Kidney (tissue), 14 donors: ENCODE results near the gene RPAP2. TPM values are rescaled to one million over a fixed set of nuclear protein-coding genes. Genes with fewer than 3 reads are reported as not detected.

ENCODE experiments used
- DNase-seq, 5 donors: peaks; one replicate each; pipeline ENCODE4 v3.0.0-alpha.2; 2013 to 2020
- FAIRE-seq: peaks from 2 replicates; lab custom pipeline; 2012; peaks lifted over from hg19 to GRCh38; lab: Jason Lieb, UNC
- H3K27ac ChIP-seq, 2 donors: one replicate each; pipeline ENCODE4 v1.7.0; 2013; ENCODE audit warnings: low read depth in 2 of 2, low read length in 2 of 2, inconsistent platforms in 1 of 2
- H3K27me3 ChIP-seq: one replicate; pipeline ENCODE4 v1.7.1; 2013; ENCODE audit warnings: low read length, inconsistent platforms; ENCODE audit not compliant: control insufficient read depth, insufficient read depth
- H3K36me3 ChIP-seq, 3 donors: one replicate each; pipeline versions ENCODE4 v1.7.0 to v1.7.1; 2013; ENCODE audit warnings: low read length in 3 of 3, control low read depth in 1 of 3, inconsistent platforms in 1 of 3; ENCODE audit not compliant: insufficient read depth in 3 of 3, control insufficient read depth in 2 of 3
- H3K4me1 ChIP-seq, 3 donors: one replicate each; pipeline versions ENCODE4 v1.7.0 to v1.7.1; 2013; ENCODE audit warnings: low read length in 3 of 3, inconsistent platforms in 1 of 3, low read depth in 1 of 3; ENCODE audit not compliant: control insufficient read depth in 2 of 3, insufficient read depth in 2 of 3
- H3K4me3 ChIP-seq, 3 donors: one replicate each; pipeline versions ENCODE4 v1.7.0 to v1.8.1; 2013; ENCODE audit warnings: low read length in 3 of 3, control low read depth in 1 of 3, inconsistent platforms in 1 of 3
- H3K9ac ChIP-seq, 3 donors: one replicate each; pipeline versions ENCODE4 v1.7.0 to v1.7.1; 2013; ENCODE audit warnings: low read length in 3 of 3, control low read depth in 1 of 3, inconsistent platforms in 1 of 3
- H3K9me3 ChIP-seq, 3 donors: one replicate each; pipeline versions ENCODE4 v1.7.0 to v1.7.1; 2013; ENCODE audit warnings: low read length in 3 of 3, control low read depth in 1 of 3, inconsistent platforms in 1 of 3; ENCODE audit not compliant: control insufficient read depth in 2 of 3, insufficient read depth in 1 of 3
- CTCF ChIP-seq: IDR thresholded peaks from 3 replicates; pipeline ENCODE4 v1.5.1; 2012; ENCODE audit warnings: mild to moderate bottlenecking, moderate library complexity, borderline replicate concordance; ENCODE audit not compliant: insufficient read depth; ENCODE audit errors: extremely low read depth
- intact Hi-C: fragments of 100-400 bp; cut with DNase I; formaldehyde crosslinking; loops from one replicate; pipeline ENCODE4 v1.11.1; 2022
- polyA plus RNA-seq: library from polyadenylated mRNA; stranded (reverse); fragments of 350-450 nt; fragmentation: Illumina TruSeq; extraction: RNeasy Lipid Tissue Mini Kit (QIAGEN cat#74804); gene quantifications from one replicate; pipeline ENCODE4 v1.2.3, GENCODE V29; 2014; ENCODE audit warnings: low read depth, low replicate concordance; ENCODE audit not compliant: insufficient read depth
- total RNA-seq: library from RNA; stranded (reverse); fragmentation: NEBNext Ultra II Directional; extraction: Animal tissue kit (Norgen Biotek cat#: 25700); gene quantifications from one replicate; pipeline ENCODE4 v1.2.1, GENCODE V29; 2021
- donor health status: control.
- donor health status: control.
- donor health status: control.
- donor health status: control.
- donor health status: control.
- donor health status: DM: yes; HTN: yes; CAD: no.
- donor health status: Normal renal cell carcinoma (clear cell type).

RPAP2 gene
- total and polyA plus RNA-seq, 2 donors from 2014 or later = 11.4 to 25.1 TPM

GRCh38 chr1:92398519-92398918 is 99.7 kb downstream of the RPAP2 start:
- Histone ChIP-seq H3K9me3 (peaks cover 0 to 10% (median 0%) of the 10 kb centered on the region in 3 donors), H3K27ac (no peak overlapping the region), H3K4me3 (no peak overlapping the region), H3K36me3 (no peaks in the 10 kb centered on the region), H3K27me3 (no peaks in the 10 kb centered on the region), H3K9ac (no peak overlapping the region), H3K4me1 (no peaks in the 10 kb centered on the region)
- TF ChIP-seq CTCF = no peak
- FAIRE-seq (no peak), DNase-seq (no peak)
- intact Hi-C loops = no loop called here

- Histone ChIP-seq H3K9me3 (peaks cover 0 to 10% (median 0%) of the 10 kb centered on the region in 3 donors), H3K4me3 (no peak overlapping the region), H3K4me1 (no peaks in the 10 kb centered on the region), H3K36me3 (no peaks in the 10 kb centered on the region), H3K9ac (no peak overlapping the region), H3K27ac (no peak overlapping the region), H3K27me3 (no peaks in the 10 kb centered on the region)
- DNase-seq (no peak), FAIRE-seq (no peak)
- intact Hi-C loops = no loop called here
- TF ChIP-seq CTCF = no peak
Observed at GRCh38 chr1:92399076-92399475, 100.2 kb downstream of the RPAP2 start.

GRCh38 chr1:92404661-92405060 is 105.8 kb downstream of the RPAP2 start:
- Histone ChIP-seq H3K27me3 (no peaks in the 10 kb centered on the region), H3K36me3 (no peaks in the 10 kb centered on the region), H3K9me3 (peaks cover 0 to 5% (median 0%) of the 10 kb centered on the region in 3 donors), H3K4me3 (no peak overlapping the region), H3K9ac (no peak overlapping the region), H3K4me1 (no peaks in the 10 kb centered on the region), H3K27ac (no peak overlapping the region)
- intact Hi-C loops = no loop called here
- FAIRE-seq (no peak), DNase-seq (no peak)
- no peak for TF ChIP-seq CTCF

GRCh38 chr1:92408825-92409224 is 110.0 kb downstream of the RPAP2 start:
- H3K36me3 ChIP-seq = no peaks in the 10 kb centered on the region
- no peak overlapping the region for H3K27ac ChIP-seq
- TF ChIP-seq CTCF = no peak
- intact Hi-C loops = no loop called here
- H3K4me3 ChIP-seq = no peak overlapping the region
- no peak for FAIRE-seq
- H3K4me1 ChIP-seq = no peaks in the 10 kb centered on the region
- no peaks in the 10 kb centered on the region for H3K27me3 ChIP-seq
- no peak overlapping the region for H3K9ac ChIP-seq
- H3K9me3 ChIP-seq = no peaks in the 10 kb centered on the region
- DNase-seq = no peak
